ENCODE results near the gene PLIN4.

- peak in 1 of 2 donors; percentile 7 for TF ChIP-seq CTCF (conservative IDR thresholded peaks at IDR 0.05 in 1 of 2, IDR thresholded peaks at IDR 0.05 in 1 of 2; ENCODE audit: low read depth in 1 of 2, low read length in 2 of 2)
- no peak for TF ChIP-seq EZH2 (IDR thresholded peaks at IDR 0.05; ENCODE audit: low read length, missing control alignments)
Observed at GRCh38 chr19:4455719-4456475, 62.4 kb downstream of the PLIN4 start.
